Measurements from ENCODE around the gene GPR153. TPM values are rescaled to one million over a fixed set of nuclear protein-coding genes. Genes with fewer than 3 reads are reported as not detected.

Gene GPR153
- total and polyA plus RNA-seq, 9 donors = 4.2 to 42.0 (median 13.7) TPM

DNA sequence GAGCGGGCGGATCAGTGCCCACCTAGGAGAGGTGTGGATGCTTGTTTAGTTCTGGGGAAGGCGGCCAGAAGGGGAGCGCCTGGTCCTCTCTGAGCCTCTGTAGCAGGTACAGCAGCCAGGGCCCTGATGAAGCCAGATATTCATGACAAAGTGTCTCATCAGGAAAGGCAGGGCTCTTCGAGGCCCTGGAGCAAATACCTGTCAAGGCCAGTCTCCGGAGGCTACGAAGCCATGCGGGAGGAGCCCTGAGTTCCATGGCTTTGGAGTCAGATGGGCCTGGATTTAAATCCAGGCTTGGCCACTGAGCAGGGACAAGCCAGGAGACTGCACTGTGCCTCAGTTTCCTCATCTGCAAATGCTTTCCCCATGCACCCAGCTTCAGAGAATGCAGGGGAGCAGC, 25.4 kb upstream of the GPR153 start:
- WGBS, 3 donors = 94 to 97% (median 95%) methylated on average over 8 of the region's 8 CpGs
- intact Hi-C loops (cut with DNase I) = no loop called here

DNA sequence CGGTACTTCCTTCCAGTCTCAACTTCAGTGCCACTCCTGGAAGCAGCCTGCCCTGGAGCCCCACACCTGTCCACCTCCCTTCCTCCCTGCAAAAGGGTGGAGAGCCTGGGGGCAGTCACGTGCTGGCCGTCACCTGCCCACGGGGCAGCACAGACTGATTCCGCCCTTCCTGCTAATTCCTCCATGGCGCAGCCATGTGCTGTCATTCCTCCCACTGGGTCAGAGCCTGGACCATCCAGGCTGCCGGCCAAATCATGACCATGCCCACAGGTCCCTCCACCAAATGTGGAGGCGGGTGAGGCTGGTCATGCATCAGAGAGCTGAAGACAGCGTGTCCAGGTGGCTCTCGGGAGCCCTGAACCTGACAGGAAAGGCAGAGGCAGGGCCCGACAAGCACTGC, 24.4 kb upstream of the GPR153 start:
- no peaks in the 10 kb centered on the region for H3K27me3 ChIP-seq
- H3K9me3 ChIP-seq = no peaks in the 10 kb centered on the region
- H3K27ac ChIP-seq = no peak overlapping the region
- H3K4me3 ChIP-seq = no peak overlapping the region
- no peak for TF ChIP-seq POLR2A (IDR thresholded peaks at IDR 0.05)
- TF ChIP-seq, protein P1, sequence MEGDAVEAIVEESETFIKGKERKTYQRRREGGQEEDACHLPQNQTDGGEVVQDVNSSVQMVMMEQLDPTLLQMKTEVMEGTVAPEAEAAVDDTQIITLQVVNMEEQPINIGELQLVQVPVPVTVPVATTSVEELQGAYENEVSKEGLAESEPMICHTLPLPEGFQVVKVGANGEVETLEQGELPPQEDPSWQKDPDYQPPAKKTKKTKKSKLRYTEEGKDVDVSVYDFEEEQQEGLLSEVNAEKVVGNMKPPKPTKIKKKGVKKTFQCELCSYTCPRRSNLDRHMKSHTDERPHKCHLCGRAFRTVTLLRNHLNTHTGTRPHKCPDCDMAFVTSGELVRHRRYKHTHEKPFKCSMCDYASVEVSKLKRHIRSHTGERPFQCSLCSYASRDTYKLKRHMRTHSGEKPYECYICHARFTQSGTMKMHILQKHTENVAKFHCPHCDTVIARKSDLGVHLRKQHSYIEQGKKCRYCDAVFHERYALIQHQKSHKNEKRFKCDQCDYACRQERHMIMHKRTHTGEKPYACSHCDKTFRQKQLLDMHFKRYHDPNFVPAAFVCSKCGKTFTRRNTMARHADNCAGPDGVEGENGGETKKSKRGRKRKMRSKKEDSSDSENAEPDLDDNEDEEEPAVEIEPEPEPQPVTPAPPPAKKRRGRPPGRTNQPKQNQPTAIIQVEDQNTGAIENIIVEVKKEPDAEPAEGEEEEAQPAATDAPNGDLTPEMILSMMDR (IDR thresholded peaks at IDR 0.05) = no peak
- TF ChIP-seq EP300 (IDR thresholded peaks at IDR 0.05) = no peak
- DNase-seq = peak in 2 of 5 donors; percentile 23 to 24
- intact Hi-C loops (cut with DNase I) = no loop called here
- H3K36me3 ChIP-seq = no peaks in the 10 kb centered on the region
- WGBS, 3 donors = 91 to 95% (median 94%) methylated on average over 11 of the region's 11 CpGs
- peaks cover 17% of the 10 kb centered on the region for H3K4me1 ChIP-seq (ENCODE audit: insufficient read depth)

More for the DNA sequence above, 25.4 kb upstream of the GPR153 start:
- TF ChIP-seq POLR2A (IDR thresholded peaks at IDR 0.05) = no peak
- TF ChIP-seq, protein P1 (IDR thresholded peaks at IDR 0.05) = no peak
- TF ChIP-seq EP300 (IDR thresholded peaks at IDR 0.05) = no peak
- no peak for DNase-seq
- Histone ChIP-seq H3K27me3 (no peaks in the 10 kb centered on the region), H3K4me1 (ENCODE audit: insufficient read depth) (peaks cover 17% of the 10 kb centered on the region), H3K36me3 (no peaks in the 10 kb centered on the region), H3K9me3 (no peaks in the 10 kb centered on the region), H3K4me3 (no peak overlapping the region), H3K27ac (peak overlapping the region in 1 of 2 donors; percentile 95)

DNA sequence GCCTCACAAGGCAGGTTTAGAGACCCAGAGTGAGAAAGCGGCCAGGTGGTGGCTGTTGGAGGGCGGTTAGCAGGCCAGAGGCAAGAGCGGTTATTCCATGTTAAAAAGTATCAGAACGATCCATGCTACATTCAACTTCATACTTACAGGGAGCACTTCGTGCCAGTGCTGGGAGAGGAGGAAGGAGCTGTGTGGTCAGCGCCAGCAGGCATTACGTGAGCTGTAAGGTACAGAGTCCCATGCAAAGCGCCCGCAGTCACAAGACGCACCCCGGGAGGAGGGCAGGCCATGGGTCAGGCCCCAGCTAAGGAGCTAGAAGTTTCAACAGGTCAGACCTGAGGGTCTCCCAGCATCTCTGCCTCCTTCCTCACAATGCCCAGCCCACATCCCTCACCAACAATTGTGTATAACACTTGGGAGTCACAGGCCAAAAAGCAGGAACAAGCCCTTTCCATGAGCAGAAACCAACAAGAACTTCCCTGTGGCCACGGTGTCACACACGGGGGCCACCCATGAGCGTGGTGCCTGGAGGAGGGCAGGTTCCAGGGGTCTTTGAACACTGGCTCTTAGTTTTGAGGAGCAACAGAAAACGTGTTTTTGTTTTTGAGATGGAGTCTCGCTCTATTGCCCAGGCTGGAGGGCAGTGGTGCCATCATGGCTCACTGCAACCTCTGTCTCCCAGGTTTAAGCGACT, 21.8 kb upstream of the GPR153 start:
- TF ChIP-seq EP300 (IDR thresholded peaks at IDR 0.05) (no peak), POLR2A (IDR thresholded peaks at IDR 0.05) (no peak)
- TF ChIP-seq, protein P1 (IDR thresholded peaks at IDR 0.05) = no peak
- no peaks in the 10 kb centered on the region for H3K27me3 ChIP-seq
- peaks cover 7% of the 10 kb centered on the region for H3K4me1 ChIP-seq (ENCODE audit: insufficient read depth)
- no peaks in the 10 kb centered on the region for H3K9me3 ChIP-seq
- H3K36me3 ChIP-seq = no peaks in the 10 kb centered on the region
- no peak overlapping the region for H3K4me3 ChIP-seq
- H3K27ac ChIP-seq = no peak overlapping the region
- intact Hi-C loops (cut with DNase I) = no loop called here
- WGBS, 3 donors = 95 to 98% (median 96%) methylated on average over 17 of the region's 17 CpGs
- DNase-seq = no peak

DNA sequence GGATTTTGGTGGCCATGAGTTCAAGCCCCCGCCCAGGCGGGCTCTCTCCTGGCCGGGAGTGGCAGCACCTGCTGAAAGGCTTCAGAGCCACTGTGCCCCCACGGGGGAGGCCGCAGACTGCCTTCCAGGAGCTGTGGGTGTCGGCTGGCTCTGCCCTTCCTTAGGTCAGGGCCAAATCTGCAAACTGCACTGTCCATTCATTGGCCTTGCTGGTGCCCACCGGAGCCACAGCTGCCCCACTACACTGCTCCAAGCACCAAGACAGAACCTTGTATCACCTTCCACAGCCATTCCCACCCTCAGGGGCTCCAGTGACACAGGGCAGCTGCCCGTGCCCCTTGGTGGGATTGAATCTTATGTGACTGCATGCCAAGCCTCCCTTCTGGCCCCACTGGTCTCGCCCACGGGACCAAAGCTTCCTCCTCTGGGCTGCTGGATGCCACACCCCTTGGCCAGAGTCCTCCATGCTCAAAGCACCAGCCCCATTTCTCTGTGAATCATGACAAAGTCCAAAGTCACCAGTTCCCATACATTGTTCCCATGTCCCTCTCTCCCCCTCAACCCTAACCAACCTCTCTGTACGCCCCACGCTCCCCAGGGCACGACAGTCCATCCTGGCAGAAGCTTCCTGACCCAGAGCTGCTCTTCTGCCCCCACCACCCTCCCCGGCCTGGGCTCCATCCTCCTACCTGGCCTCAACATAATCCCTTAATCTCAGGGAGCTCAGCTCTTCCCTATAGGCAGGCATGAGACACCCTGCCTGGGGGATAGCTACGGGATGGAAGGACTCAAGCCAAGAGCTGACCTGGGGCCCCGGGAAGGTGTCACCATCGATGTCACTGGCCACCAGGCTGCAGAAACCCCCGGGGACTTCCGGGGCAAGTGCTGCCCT, 20.9 kb upstream of the GPR153 start:
- Histone ChIP-seq H3K27ac (no peak overlapping the region), H3K4me1 (ENCODE audit: insufficient read depth) (no peaks in the 10 kb centered on the region), H3K9me3 (no peaks in the 10 kb centered on the region), H3K4me3 (no peak overlapping the region), H3K27me3 (no peaks in the 10 kb centered on the region), H3K36me3 (no peaks in the 10 kb centered on the region)
- WGBS, 3 donors = 84 to 90% (median 85%) methylated on average over 18 to 19 of the region's 19 CpGs
- TF ChIP-seq POLR2A (IDR thresholded peaks at IDR 0.05) (no peak), EP300 (IDR thresholded peaks at IDR 0.05) (no peak)
- TF ChIP-seq, protein P1 (IDR thresholded peaks at IDR 0.05) = no peak
- peak in 1 of 5 donors; percentile 23 for DNase-seq
- intact Hi-C loops (cut with DNase I) = no loop called here
